Gastroesophageal sphincter (tissue), 4 donors: ENCODE measurements around the gene TFEB. TPM values are rescaled to one million over a fixed set of nuclear protein-coding genes. Genes with fewer than 3 reads are reported as not detected.
"Not testable (repeated sequence)": the region's sequence is repeated elsewhere in the genome, so short reads cannot be mapped to it uniquely, and the experiment has no call there.

ENCODE experiments used
- ATAC-seq: fragments of 150-250 bp; one replicate; pipeline ENCODE4 v1.9.1; 2016; ENCODE audit warnings: mild to moderate bottlenecking, moderate library complexity
- H3K27ac ChIP-seq, 4 donors: fragments of 200-600 bp; sonication (generic) in 3 of 4; 1 replicate in 3 of 4; 2 replicates in 1 of 4; pipeline ENCODE4 v1.5.1; 2016 to 2019
- H3K27me3 ChIP-seq: fragments of 200-600 bp; sonication (generic); one replicate; pipeline ENCODE4 v1.5.1; 2019
- H3K36me3 ChIP-seq, 2 donors: fragments of 200-600 bp; sonication (generic); one replicate each; pipeline ENCODE4 v1.5.1; 2019; ENCODE audit warnings: control low read depth in 1 of 2
- H3K4me1 ChIP-seq, 3 donors: fragments of 200-600 bp; sonication (generic); 1 replicate in 2 of 3; 2 replicates in 1 of 3; pipeline ENCODE4 v1.5.1; 2016 to 2019; ENCODE audit warnings: control low read depth in 2 of 3
- H3K4me3 ChIP-seq, 2 donors: fragments of 200-600 bp; sonication (generic); one replicate each; pipeline ENCODE4 v1.5.1; 2019; ENCODE audit warnings: mild to moderate bottlenecking in 1 of 2, moderate library complexity in 1 of 2
- H3K9me3 ChIP-seq, 3 donors: fragments of 200-600 bp; sonication (generic); one replicate each; pipeline ENCODE4 v1.5.1; 2017 to 2019; ENCODE audit warnings: control low read depth in 2 of 3
- CTCF ChIP-seq, 4 experiments: fragments of 200-600 bp in 2 of 4; fragments of 450-650 bp in 2 of 4; sonication (generic) in 1 of 4; IDR thresholded peaks; one replicate each; pipeline ENCODE4 v1.5.1; 2017 to 2019; ENCODE audit warnings: antibody characterized with exemption in 4 of 4, mild to moderate bottlenecking in 2 of 4, moderate library complexity in 2 of 4
- EP300 ChIP-seq: sonication (generic); formaldehyde crosslinking; IDR thresholded peaks from one replicate; pipeline ENCODE4 v1.6.1; 2017; ENCODE audit warnings: antibody characterized with exemption, mild to moderate bottlenecking
- POLR2A ChIP-seq, 2 donors: fragments of 450-650 bp; IDR thresholded peaks; one replicate each; pipeline ENCODE4 v1.6.1; 2017; ENCODE audit warnings: antibody characterized with exemption in 2 of 2, mild to moderate bottlenecking in 2 of 2, moderate library complexity in 1 of 2
- POLR2AphosphoS5 ChIP-seq: sonication (generic); formaldehyde crosslinking; IDR thresholded peaks from one replicate; pipeline ENCODE4 v1.6.1; 2017; ENCODE audit warnings: antibody characterized with exemption
- WGBS, 2 donors: methylation state at CpG; one replicate each; pipeline ENCODE4 v1.1.5; 2018; ENCODE audit warnings: low coverage in 1 of 2; 5-methylcytosine and 5-hydroxymethylcytosine counted together
- total RNA-seq, 4 donors: library from RNA; depleted of rRNA; stranded (reverse); fragments of >200 nt; gene quantifications; one replicate each; pipeline ENCODE4 v1.1.0, GENCODE V29; 2016

The TFEB gene
- total RNA-seq, 4 donors from 2014 or later, result 16.6 to 42.8 (median 26.1) TPM

- peaks cover 0 to 52% of the 10 kb centered on the region in 2 donors for H3K36me3 ChIP-seq
- peaks cover 0 to 16% (median 13%) of the 10 kb centered on the region in 3 donors for H3K4me1 ChIP-seq
- H3K27ac ChIP-seq, result no peak overlapping the region
- no peaks in the 10 kb centered on the region for H3K27me3 ChIP-seq
- no CpG with 5 or more reads among the region's 8 CpGs for WGBS, 2 donors
- H3K4me3 ChIP-seq, result no peak overlapping the region
- TF ChIP-seq EP300 (no peak), POLR2A (IDR thresholded peaks at IDR 0.05) (no peak), CTCF (IDR thresholded peaks at IDR 0.05) (no peak), POLR2AphosphoS5 (no peak)
- no peak for ATAC-seq
- no peaks in the 10 kb centered on the region for H3K9me3 ChIP-seq
Measured at GRCh38 chr6:41769376-41769775, 34.0 kb upstream of the TFEB start.

DNA sequence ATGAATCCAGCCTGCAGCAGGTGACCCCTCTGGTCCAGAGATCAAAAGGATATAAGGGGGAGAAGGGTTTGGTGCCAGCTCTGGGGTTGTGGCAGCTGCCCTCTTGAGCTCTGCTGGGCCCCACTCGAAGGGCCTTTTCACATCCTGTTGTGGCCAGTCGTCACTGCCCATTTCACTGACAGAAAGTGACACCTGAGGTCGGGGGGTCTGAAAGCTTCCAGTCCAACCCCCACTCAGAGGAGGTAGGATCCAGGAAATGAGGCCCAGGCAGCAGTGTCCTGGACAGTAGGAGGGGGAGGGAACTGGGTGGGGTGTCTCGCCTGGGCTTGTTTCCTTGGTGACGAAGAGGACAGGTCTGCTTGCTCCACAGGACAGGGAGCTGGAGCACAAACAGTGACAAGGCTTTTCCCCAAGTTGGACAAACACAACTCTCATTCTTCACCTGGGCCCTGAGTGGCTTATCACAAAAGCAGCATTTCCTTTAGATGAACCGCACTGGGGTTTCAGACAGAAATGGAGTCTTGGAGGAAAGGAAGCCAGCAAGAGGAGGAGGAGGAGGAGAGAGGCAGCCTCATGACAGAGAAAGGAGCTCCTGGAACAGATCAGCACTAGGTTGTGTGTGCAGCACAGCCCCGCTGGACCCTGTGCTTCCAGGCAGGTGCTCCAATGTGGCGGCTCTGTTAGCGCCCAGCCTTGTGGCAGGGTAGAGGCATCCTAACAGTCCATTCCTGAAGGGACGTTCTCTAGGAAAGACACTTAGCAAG lies 33.3 kb upstream of the TFEB start:
- peak; percentile 24 for ATAC-seq
- Histone ChIP-seq H3K4me3 (no peak overlapping the region), H3K36me3 (peaks cover 0 to 45% of the 10 kb centered on the region in 2 donors), H3K9me3 (no peaks in the 10 kb centered on the region), H3K4me1 (peaks cover 0 to 16% (median 13%) of the 10 kb centered on the region in 3 donors), H3K27ac (peak overlapping the region in 1 of 4 donors; percentile 35), H3K27me3 (no peaks in the 10 kb centered on the region)
- no peak for TF ChIP-seq EP300
- TF ChIP-seq POLR2AphosphoS5, result no peak
- TF ChIP-seq POLR2A (IDR thresholded peaks at IDR 0.05), result no peak
- TF ChIP-seq CTCF (IDR thresholded peaks at IDR 0.05), result no peak
- WGBS, 2 donors, result 74 to 86% methylated on average over 3 to 6 of the region's 10 CpGs

- ATAC-seq, result peak; percentile 70
- Histone ChIP-seq H3K27ac (peak overlapping the region in 3 of 4 donors; percentile 35 to 61 (median 46)), H3K9me3 (no peaks in the 10 kb centered on the region), H3K4me3 (no peak overlapping the region), H3K36me3 (peaks cover 0 to 31% of the 10 kb centered on the region in 2 donors), H3K27me3 (no peaks in the 10 kb centered on the region), H3K4me1 (peaks cover 0 to 16% (median 13%) of the 10 kb centered on the region in 3 donors)
- whole genome bisulfite sequencing, 2 donors, result no CpG with 5 or more reads among the region's 12 CpGs
- TF ChIP-seq POLR2AphosphoS5 (no peak), CTCF (IDR thresholded peaks at IDR 0.05) (no peak), POLR2A (IDR thresholded peaks at IDR 0.05) (no peak), EP300 (no peak)
Measured at GRCh38 chr6:41767112-41767833, 31.9 kb upstream of the TFEB start.

GRCh38 chr6:41766043-41766664 lies 30.7 kb upstream of the TFEB start:
- ATAC-seq, result not testable (repeated sequence)

GRCh38 chr6:41763470-41763869 lies 28.1 kb upstream of the TFEB start:
- no peak for TF ChIP-seq POLR2AphosphoS5
- TF ChIP-seq EP300, result no peak
- TF ChIP-seq CTCF (IDR thresholded peaks at IDR 0.05), result no peak
- TF ChIP-seq POLR2A (IDR thresholded peaks at IDR 0.05), result no peak
- Histone ChIP-seq H3K27me3 (no peaks in the 10 kb centered on the region), H3K4me1 (peaks cover 0 to 16% (median 13%) of the 10 kb centered on the region in 3 donors), H3K4me3 (no peak overlapping the region), H3K36me3 (no peaks in the 10 kb centered on the region), H3K9me3 (no peaks in the 10 kb centered on the region), H3K27ac (no peak overlapping the region)
- ATAC-seq, result no peak
- 20% methylated on average over 2 of the region's 2 CpGs for WGBS, 2 donors

More at GRCh38 chr6:41766043-41766664, 30.7 kb upstream of the TFEB start:
- not testable (repeated sequence) for H3K27me3 ChIP-seq, H3K4me3 ChIP-seq, H3K9me3 ChIP-seq
- Histone ChIP-seq H3K27ac (peak overlapping the region in 3 of 4 donors; percentile 35 to 61 (median 46)), H3K36me3 (peaks cover 0 to 19% of the 10 kb centered on the region in 2 donors), H3K4me1 (peaks cover 0 to 16% (median 13%) of the 10 kb centered on the region in 3 donors)
- 88 to 90% methylated on average over 2 to 4 of the region's 4 CpGs for WGBS, 2 donors
